Measurements from ENCODE around the gene KCNF1. TPM values are rescaled to one million over a fixed set of nuclear protein-coding genes. Genes with fewer than 3 reads are reported as not detected.
A peak's percentile ranks its signal among the peaks of the same experiment; 100 is the strongest.

The KCNF1 gene
- total and polyA plus RNA-seq, 4 donors: 4.3 to 19.7 (median 11.5) TPM

- Histone ChIP-seq H3K4me3 (ENCODE audit: low read depth, low read length) (no peak overlapping the region), H3K27me3 (ENCODE audit: control insufficient read depth, insufficient read depth, low read length) (no peaks in the 10 kb centered on the region), H3K36me3 (ENCODE audit: control insufficient read depth, insufficient read depth, low read length) (peaks cover 31% of the 10 kb centered on the region), H3K9me3 (ENCODE audit: control insufficient read depth, insufficient read depth, low read length) (no peaks in the 10 kb centered on the region), H3K4me1 (ENCODE audit: control insufficient read depth, insufficient read depth, low read length) (peaks cover 11% of the 10 kb centered on the region), H3K27ac (ENCODE audit: low read depth, low read length) (no peak overlapping the region)
- 89% methylated on average over 5 of the region's 6 CpGs for WGBS (ENCODE audit: insufficient coverage)
- DNase-seq (ENCODE audit: low read depth in 4 of 6, low spot score in 6 of 6): no peak
Observed at GRCh38 chr2:10923965-10924364, 12.2 kb downstream of the KCNF1 start.

- H3K4me1 ChIP-seq (ENCODE audit: control insufficient read depth, insufficient read depth, low read length): peaks cover 7% of the 10 kb centered on the region
- WGBS (ENCODE audit: insufficient coverage): 100% methylated on average over 5 of the region's 5 CpGs
- no peaks in the 10 kb centered on the region for H3K9me3 ChIP-seq (ENCODE audit: control insufficient read depth, insufficient read depth, low read length)
- DNase-seq (ENCODE audit: low read depth in 4 of 6, low spot score in 6 of 6): no peak
- H3K36me3 ChIP-seq (ENCODE audit: control insufficient read depth, insufficient read depth, low read length): peaks cover 26% of the 10 kb centered on the region
- no peak overlapping the region for H3K4me3 ChIP-seq (ENCODE audit: low read depth, low read length)
- H3K27ac ChIP-seq (ENCODE audit: low read depth, low read length): no peak overlapping the region
- no peaks in the 10 kb centered on the region for H3K27me3 ChIP-seq (ENCODE audit: control insufficient read depth, insufficient read depth, low read length)
Observed at GRCh38 chr2:10924441-10924840, 12.7 kb downstream of the KCNF1 start.

DNA sequence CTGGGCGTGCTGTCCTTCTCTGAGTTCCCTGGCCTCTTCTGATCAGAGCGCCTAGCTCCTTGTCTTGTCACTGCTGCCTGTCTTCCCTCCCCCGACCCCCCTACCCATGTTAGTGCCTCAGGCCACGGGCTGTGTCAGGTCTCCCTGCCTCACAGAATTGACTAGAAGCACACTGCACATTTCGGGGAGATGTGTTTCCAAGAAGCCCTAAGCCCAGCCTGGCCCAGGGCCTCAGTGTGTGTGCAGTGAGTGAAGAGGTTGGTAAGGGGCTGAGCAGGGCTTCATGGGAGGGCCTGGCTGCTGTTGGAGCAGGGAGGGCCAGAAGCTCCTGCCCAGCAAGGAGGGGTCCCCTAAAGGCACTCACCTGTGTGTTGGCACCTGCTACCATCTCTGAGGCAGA lies 13.1 kb downstream of the KCNF1 start:
- no peak overlapping the region for H3K4me3 ChIP-seq (ENCODE audit: low read depth, low read length)
- H3K4me1 ChIP-seq (ENCODE audit: control insufficient read depth, insufficient read depth, low read length): peaks cover 2% of the 10 kb centered on the region
- H3K27me3 ChIP-seq (ENCODE audit: control insufficient read depth, insufficient read depth, low read length): no peaks in the 10 kb centered on the region
- no peak for DNase-seq (ENCODE audit: low read depth in 4 of 6, low spot score in 6 of 6)
- H3K27ac ChIP-seq (ENCODE audit: low read depth, low read length): no peak overlapping the region
- WGBS (ENCODE audit: insufficient coverage): 73% methylated on average over 5 of the region's 5 CpGs
- H3K9me3 ChIP-seq (ENCODE audit: control insufficient read depth, insufficient read depth, low read length): no peaks in the 10 kb centered on the region
- peaks cover 22% of the 10 kb centered on the region for H3K36me3 ChIP-seq (ENCODE audit: control insufficient read depth, insufficient read depth, low read length)

GRCh38 chr2:10926191-10926820 lies 14.6 kb downstream of the KCNF1 start:
- Histone ChIP-seq H3K4me3 (ENCODE audit: low read depth, low read length) (no peak overlapping the region), H3K27me3 (ENCODE audit: control insufficient read depth, insufficient read depth, low read length) (no peaks in the 10 kb centered on the region), H3K9me3 (ENCODE audit: control insufficient read depth, insufficient read depth, low read length) (no peaks in the 10 kb centered on the region), H3K4me1 (ENCODE audit: control insufficient read depth, insufficient read depth, low read length) (no peaks in the 10 kb centered on the region), H3K36me3 (ENCODE audit: control insufficient read depth, insufficient read depth, low read length) (peaks cover 14% of the 10 kb centered on the region), H3K27ac (ENCODE audit: low read depth, low read length) (no peak overlapping the region)
- DNase-seq (ENCODE audit: low read depth in 4 of 6, low spot score in 6 of 6): no peak
- WGBS (ENCODE audit: insufficient coverage): 79% methylated on average over 15 of the region's 15 CpGs

GRCh38 chr2:10930721-10931516 lies 19.2 kb downstream of the KCNF1 start:
- Histone ChIP-seq H3K36me3 (ENCODE audit: control insufficient read depth, insufficient read depth, low read length) (peaks cover 9% of the 10 kb centered on the region), H3K9me3 (ENCODE audit: control insufficient read depth, insufficient read depth, low read length) (no peaks in the 10 kb centered on the region), H3K4me1 (ENCODE audit: control insufficient read depth, insufficient read depth, low read length) (peaks cover 36% of the 10 kb centered on the region), H3K27me3 (ENCODE audit: control insufficient read depth, insufficient read depth, low read length) (peaks cover 5% of the 10 kb centered on the region), H3K27ac (ENCODE audit: low read depth, low read length) (no peak overlapping the region), H3K4me3 (ENCODE audit: low read depth, low read length) (no peak overlapping the region)
- WGBS (ENCODE audit: insufficient coverage): 90% methylated on average over 2 of the region's 12 CpGs
- DNase-seq (ENCODE audit: low read depth in 4 of 6, low spot score in 6 of 6): peak in 1 of 6 donors; percentile 63

GRCh38 chr2:10931710-10932255 lies 20.0 kb downstream of the KCNF1 start:
- peak overlapping the region; percentile 25 for H3K27ac ChIP-seq (ENCODE audit: low read depth, low read length)
- H3K27me3 ChIP-seq (ENCODE audit: control insufficient read depth, insufficient read depth, low read length): peaks cover 5% of the 10 kb centered on the region
- no peaks in the 10 kb centered on the region for H3K9me3 ChIP-seq (ENCODE audit: control insufficient read depth, insufficient read depth, low read length)
- H3K4me1 ChIP-seq (ENCODE audit: control insufficient read depth, insufficient read depth, low read length): peaks cover 39% of the 10 kb centered on the region
- WGBS (ENCODE audit: insufficient coverage): 84% methylated on average over 14 of the region's 14 CpGs
- no peak for DNase-seq (ENCODE audit: low read depth in 4 of 6, low spot score in 6 of 6)
- H3K4me3 ChIP-seq (ENCODE audit: low read depth, low read length): no peak overlapping the region
- peaks cover 9% of the 10 kb centered on the region for H3K36me3 ChIP-seq (ENCODE audit: control insufficient read depth, insufficient read depth, low read length)

DNA sequence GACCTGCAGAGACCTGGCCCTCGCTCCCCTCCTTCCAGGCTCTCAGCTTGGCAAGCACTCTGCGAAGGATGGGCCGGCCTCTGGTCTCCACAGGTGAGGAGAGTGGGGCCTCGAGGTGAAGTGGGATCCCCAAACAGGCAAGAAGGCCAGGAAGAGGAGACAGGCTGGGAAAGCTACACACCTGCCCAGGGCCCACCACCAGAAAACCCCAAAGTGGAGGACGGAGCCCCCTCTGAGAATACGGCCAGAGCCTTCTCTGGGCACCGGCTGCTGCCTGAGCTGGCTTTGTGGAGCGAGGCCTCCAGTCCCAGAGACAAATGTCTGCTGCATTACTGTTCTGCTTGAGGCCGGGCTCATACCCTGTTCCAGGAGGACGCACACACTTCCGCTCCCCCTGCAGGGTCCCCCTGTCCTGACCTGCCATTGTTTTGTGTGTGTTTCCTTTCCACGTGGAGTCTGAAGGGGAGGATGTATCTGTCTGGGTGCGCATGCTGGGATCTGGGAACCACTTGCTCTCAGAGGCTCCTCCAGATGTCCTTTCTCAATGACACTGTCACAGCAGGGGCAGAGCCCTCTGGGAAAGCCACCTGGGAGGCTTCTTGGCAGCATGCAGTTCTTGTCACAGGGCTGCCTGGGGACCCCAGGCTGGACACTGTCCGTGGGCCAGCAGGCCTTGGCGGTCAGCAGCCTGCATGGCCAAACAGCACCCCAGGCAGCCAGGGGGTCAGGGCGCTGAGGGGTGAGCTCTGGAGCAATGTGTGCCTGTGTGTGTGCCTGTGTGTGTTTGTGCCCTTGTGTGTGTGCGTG lies 20.8 kb downstream of the KCNF1 start:
- peaks cover 39% of the 10 kb centered on the region for H3K4me1 ChIP-seq (ENCODE audit: control insufficient read depth, insufficient read depth, low read length)
- peak overlapping the region; percentile 25 for H3K27ac ChIP-seq (ENCODE audit: low read depth, low read length)
- H3K27me3 ChIP-seq (ENCODE audit: control insufficient read depth, insufficient read depth, low read length): peaks cover 5% of the 10 kb centered on the region
- peak in 1 of 6 donors; percentile 52 for DNase-seq (ENCODE audit: low read depth in 4 of 6, low spot score in 6 of 6)
- peaks cover 9% of the 10 kb centered on the region for H3K36me3 ChIP-seq (ENCODE audit: control insufficient read depth, insufficient read depth, low read length)
- H3K9me3 ChIP-seq (ENCODE audit: control insufficient read depth, insufficient read depth, low read length): no peaks in the 10 kb centered on the region
- H3K4me3 ChIP-seq (ENCODE audit: low read depth, low read length): no peak overlapping the region
- WGBS (ENCODE audit: insufficient coverage): 76% methylated on average over 14 of the region's 17 CpGs

DNA sequence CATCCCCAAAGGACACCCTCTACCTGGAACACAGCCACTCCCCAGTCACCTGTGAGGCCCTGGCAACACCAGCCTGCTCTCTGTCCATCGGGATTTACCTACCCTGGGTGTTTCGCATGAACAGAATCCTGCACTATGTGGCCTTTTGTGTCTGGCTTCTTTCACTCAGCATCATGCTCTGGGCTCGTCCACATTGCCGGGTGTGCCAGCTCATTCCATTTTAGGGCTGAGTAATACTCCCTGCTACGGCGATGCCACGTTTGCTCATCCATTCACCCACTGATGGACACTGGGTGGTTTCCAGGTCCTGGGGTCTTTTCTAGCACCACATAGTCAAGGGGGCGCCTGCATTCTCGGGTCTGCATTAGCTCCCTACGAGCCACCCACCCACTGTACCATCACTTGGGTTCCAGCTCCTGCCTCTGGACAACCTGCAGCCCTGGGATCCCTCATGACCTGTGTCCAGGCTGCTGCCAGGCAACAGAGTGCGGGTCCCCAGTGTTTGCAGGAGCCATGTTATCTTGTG lies 22.0 kb downstream of the KCNF1 start:
- Histone ChIP-seq H3K36me3 (ENCODE audit: control insufficient read depth, insufficient read depth, low read length) (peaks cover 9% of the 10 kb centered on the region), H3K9me3 (ENCODE audit: control insufficient read depth, insufficient read depth, low read length) (no peaks in the 10 kb centered on the region), H3K27me3 (ENCODE audit: control insufficient read depth, insufficient read depth, low read length) (peaks cover 5% of the 10 kb centered on the region), H3K27ac (ENCODE audit: low read depth, low read length) (no peak overlapping the region), H3K4me1 (ENCODE audit: control insufficient read depth, insufficient read depth, low read length) (peaks cover 39% of the 10 kb centered on the region), H3K4me3 (ENCODE audit: low read depth, low read length) (no peak overlapping the region)
- no peak for DNase-seq (ENCODE audit: low read depth in 4 of 6, low spot score in 6 of 6)
- WGBS (ENCODE audit: insufficient coverage): 91% methylated on average over 10 of the region's 11 CpGs

DNA sequence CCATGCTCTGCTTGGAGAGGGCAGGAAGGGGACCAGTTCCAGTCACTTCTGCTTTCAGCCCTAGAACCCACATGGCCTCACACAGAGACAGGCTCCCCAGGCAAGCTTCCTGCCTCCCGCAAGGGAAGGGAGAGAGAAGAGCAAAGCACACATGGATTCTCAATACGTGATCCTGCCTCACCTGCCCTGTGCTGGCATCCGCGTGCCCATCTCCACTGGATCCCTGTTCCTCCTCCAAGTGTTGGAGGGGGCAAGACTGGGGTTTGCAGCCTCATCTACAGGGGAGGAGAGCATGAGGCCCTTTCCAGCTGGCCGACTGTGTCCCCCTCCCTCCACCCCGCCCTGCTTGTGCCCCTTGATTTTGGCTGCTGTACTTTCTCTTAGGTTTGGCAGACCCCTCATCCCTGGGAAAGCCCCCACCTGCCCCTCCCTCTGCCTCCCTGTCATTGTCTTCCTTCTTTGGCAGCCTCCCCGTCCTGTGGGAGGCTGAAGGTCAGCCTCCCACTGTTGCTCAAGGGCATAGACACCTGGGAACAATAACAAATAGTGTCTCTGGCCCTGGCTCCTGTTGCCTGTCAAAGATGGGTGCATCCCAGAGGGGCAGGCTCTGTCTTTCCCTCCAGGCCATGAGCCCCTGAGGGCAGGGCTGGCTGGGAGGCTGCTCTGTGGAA lies 22.7 kb downstream of the KCNF1 start:
- Histone ChIP-seq H3K4me3 (ENCODE audit: low read depth, low read length) (no peak overlapping the region), H3K4me1 (ENCODE audit: control insufficient read depth, insufficient read depth, low read length) (peaks cover 39% of the 10 kb centered on the region), H3K27me3 (ENCODE audit: control insufficient read depth, insufficient read depth, low read length) (peaks cover 5% of the 10 kb centered on the region), H3K9me3 (ENCODE audit: control insufficient read depth, insufficient read depth, low read length) (no peaks in the 10 kb centered on the region), H3K36me3 (ENCODE audit: control insufficient read depth, insufficient read depth, low read length) (peaks cover 9% of the 10 kb centered on the region), H3K27ac (ENCODE audit: low read depth, low read length) (no peak overlapping the region)
- no peak for DNase-seq (ENCODE audit: low read depth in 4 of 6, low spot score in 6 of 6)
- 81% methylated on average over 6 of the region's 7 CpGs for WGBS (ENCODE audit: insufficient coverage)

Data from spinal cord (tissue), 10 donors.